ENCODE measurements around the gene KANSL1. TPM values are rescaled to one million over a fixed set of nuclear protein-coding genes. Genes with fewer than 3 reads are reported as not detected.
"Not testable (repeated sequence)": the region's sequence is repeated elsewhere in the genome, so short reads cannot be mapped to it uniquely, and the experiment has no call there.

KANSL1 gene
- total and polyA plus RNA-seq, 5 donors from 2014 or later = 9.1 to 295 (median 11.3) TPM

DNA sequence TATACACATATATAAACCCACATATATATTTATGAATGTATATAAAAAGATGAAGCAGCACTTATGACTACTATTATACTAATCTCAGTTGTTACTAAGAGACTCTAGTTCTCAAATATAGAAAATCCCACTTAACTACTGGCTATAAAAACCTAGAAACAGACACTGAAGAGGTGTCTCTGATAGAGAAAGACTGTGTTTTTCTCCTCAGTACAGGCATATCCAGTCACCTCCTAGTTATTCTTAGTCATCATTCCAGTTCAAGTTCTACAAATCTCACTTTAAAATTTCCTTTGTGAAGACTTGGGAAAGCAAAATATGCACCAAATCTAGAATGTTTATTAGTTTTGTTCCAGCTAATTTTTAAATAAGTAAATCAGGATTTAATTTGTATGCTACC, 100.2 kb downstream of the KANSL1 start:
- H3K27me3 Mint-ChIP-seq = no peaks in the 10 kb centered on the region
- H3K4me3 Mint-ChIP-seq = no peak overlapping the region
- Histone ChIP-seq H3K9me3 (ENCODE audit: control insufficient read depth in 2 of 2, low read length in 2 of 2) (no peaks in the 10 kb centered on the region), H3K36me3 (ENCODE audit: control insufficient read depth, insufficient read depth, low read length) (peaks cover 32% of the 10 kb centered on the region), H3K4me3 (ENCODE audit: low read depth, low read length) (no peak overlapping the region), H3K27ac (ENCODE audit: insufficient read depth, low read length, poor library complexity, severe bottlenecking) (no peak overlapping the region), H3K4me1 (ENCODE audit: control insufficient read depth, insufficient read depth, low read length, poor library complexity, severe bottlenecking) (peaks cover 4% of the 10 kb centered on the region), H3K27me3 (ENCODE audit: control insufficient read depth, insufficient read depth, low read length) (no peaks in the 10 kb centered on the region)
- H3K4me1 Mint-ChIP-seq = peaks cover 46 to 67% (median 52%) of the 10 kb centered on the region in 4 donors
- no peak for ATAC-seq (ENCODE audit: low read depth in 2 of 2)
- DNase-seq = no peak
- no peaks in the 10 kb centered on the region for H3K9me3 Mint-ChIP-seq
- H3K27ac Mint-ChIP-seq = peak overlapping the region in 1 of 3 donors; percentile 34
- peaks cover 14% of the 10 kb centered on the region for H3K36me3 Mint-ChIP-seq

DNA sequence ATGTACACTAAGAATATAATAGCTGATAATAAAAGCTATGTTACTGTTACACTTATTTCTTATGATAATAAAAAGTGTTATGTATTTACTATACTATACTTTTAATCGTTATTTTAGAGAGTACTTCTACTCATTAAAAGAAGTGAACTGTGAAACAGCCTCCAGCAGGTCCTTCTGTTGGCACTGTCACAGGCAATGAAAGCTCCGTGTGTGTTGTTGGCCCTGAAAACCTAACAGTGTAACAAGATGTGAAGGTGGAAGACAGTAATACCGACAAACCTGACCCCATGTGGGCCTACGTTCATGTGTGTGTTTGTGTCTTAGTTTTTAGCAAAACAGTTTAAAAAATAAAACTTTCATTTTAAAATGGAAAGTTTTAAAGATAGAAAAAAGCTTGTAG, 102.4 kb downstream of the KANSL1 start:
- Histone ChIP-seq H3K4me1 (ENCODE audit: control insufficient read depth, insufficient read depth, low read length, poor library complexity, severe bottlenecking) (peaks cover 3% of the 10 kb centered on the region), H3K27ac (ENCODE audit: insufficient read depth, low read length, poor library complexity, severe bottlenecking) (no peak overlapping the region), H3K36me3 (ENCODE audit: control insufficient read depth, insufficient read depth, low read length) (peaks cover 38% of the 10 kb centered on the region), H3K9me3 (ENCODE audit: control insufficient read depth in 2 of 2, low read length in 2 of 2) (no peaks in the 10 kb centered on the region), H3K4me3 (ENCODE audit: low read depth, low read length) (no peak overlapping the region), H3K27me3 (ENCODE audit: control insufficient read depth, insufficient read depth, low read length) (no peaks in the 10 kb centered on the region)
- Mint-ChIP-seq H3K9me3 (no peaks in the 10 kb centered on the region), H3K27ac (no peak overlapping the region), H3K4me3 (no peak overlapping the region), H3K27me3 (no peaks in the 10 kb centered on the region), H3K4me1 (peaks cover 50 to 70% (median 58%) of the 10 kb centered on the region in 4 donors), H3K36me3 (peaks cover 14% of the 10 kb centered on the region)
- DNase-seq (no peak), ATAC-seq (ENCODE audit: low read depth in 2 of 2) (no peak)

DNA sequence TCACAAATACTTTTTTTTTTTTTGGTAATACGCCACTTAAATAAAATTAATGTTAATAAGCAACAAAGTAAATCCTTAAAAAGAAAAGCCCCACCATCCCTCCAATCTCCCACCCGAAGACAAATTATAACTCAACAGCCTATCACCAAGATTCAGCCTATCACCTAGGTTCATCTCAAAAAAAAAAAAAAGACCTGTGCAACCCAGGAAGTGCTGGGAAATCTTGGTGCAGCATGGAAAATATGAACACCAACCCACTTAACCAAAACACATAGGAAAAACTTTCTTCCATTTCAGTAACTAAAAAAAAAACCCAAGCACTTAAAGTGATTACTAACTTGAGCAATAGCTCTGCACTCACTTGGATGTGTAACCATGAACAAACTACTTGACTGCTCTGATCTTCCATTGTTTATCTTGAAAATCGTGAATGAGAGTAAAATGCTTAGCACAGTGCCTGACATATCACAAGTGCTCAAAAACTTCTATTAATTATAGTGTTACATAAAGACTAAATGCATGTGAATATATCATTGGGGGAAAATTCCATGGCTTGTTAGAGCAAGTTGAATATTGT, 103.8 kb downstream of the KANSL1 start:
- Mint-ChIP-seq H3K9me3 (no peaks in the 10 kb centered on the region), H3K4me3 (no peak overlapping the region), H3K27ac (peak overlapping the region in 1 of 3 donors; percentile 66), H3K4me1 (peaks cover 49 to 72% (median 61%) of the 10 kb centered on the region in 4 donors), H3K27me3 (no peaks in the 10 kb centered on the region), H3K36me3 (peaks cover 17% of the 10 kb centered on the region)
- Histone ChIP-seq H3K36me3 (ENCODE audit: control insufficient read depth, insufficient read depth, low read length) (peaks cover 38% of the 10 kb centered on the region), H3K27me3 (ENCODE audit: control insufficient read depth, insufficient read depth, low read length) (no peaks in the 10 kb centered on the region), H3K4me1 (ENCODE audit: control insufficient read depth, insufficient read depth, low read length, poor library complexity, severe bottlenecking) (peaks cover 3% of the 10 kb centered on the region), H3K4me3 (ENCODE audit: low read depth, low read length) (no peak overlapping the region), H3K9me3 (ENCODE audit: control insufficient read depth in 2 of 2, low read length in 2 of 2) (no peaks in the 10 kb centered on the region), H3K27ac (ENCODE audit: insufficient read depth, low read length, poor library complexity, severe bottlenecking) (no peak overlapping the region)
- no peak for DNase-seq
- no peak for ATAC-seq (ENCODE audit: low read depth in 2 of 2)

DNA sequence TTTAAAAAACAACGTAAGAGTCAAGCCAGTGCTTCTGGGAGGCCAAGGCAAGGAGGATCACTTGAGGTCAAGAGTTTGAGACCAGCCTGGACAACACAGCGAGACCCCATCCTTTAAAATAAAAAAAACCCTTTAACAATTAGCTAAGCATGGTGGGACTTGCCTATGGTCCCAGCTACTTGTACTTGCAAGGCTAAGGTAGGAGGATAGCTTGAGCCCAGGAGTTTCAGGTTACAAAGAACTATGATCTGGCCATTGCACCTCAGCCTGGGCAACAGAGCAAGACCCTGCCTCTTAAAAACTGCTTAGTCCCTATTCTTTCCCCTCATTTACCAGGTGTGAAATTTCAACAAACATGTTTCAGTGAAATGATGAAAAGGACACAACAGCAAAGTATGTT, 104.6 kb downstream of the KANSL1 start:
- no peaks in the 10 kb centered on the region for H3K9me3 ChIP-seq (ENCODE audit: control insufficient read depth in 2 of 2, low read length in 2 of 2)
- DNase-seq (no peak), ATAC-seq (ENCODE audit: low read depth in 2 of 2) (no peak)
- Mint-ChIP-seq H3K36me3 (peaks cover 12% of the 10 kb centered on the region), H3K9me3 (no peaks in the 10 kb centered on the region), H3K27ac (peak overlapping the region in 1 of 3 donors; percentile 66), H3K4me3 (peak overlapping the region in 1 of 4 donors; percentile 36), H3K4me1 (peaks cover 49 to 70% (median 58%) of the 10 kb centered on the region in 4 donors), H3K27me3 (no peaks in the 10 kb centered on the region)
- peaks cover 4% of the 10 kb centered on the region for H3K4me1 ChIP-seq (ENCODE audit: control insufficient read depth, insufficient read depth, low read length, poor library complexity, severe bottlenecking)
- H3K27me3 ChIP-seq (ENCODE audit: control insufficient read depth, insufficient read depth, low read length) = no peaks in the 10 kb centered on the region
- H3K4me3 ChIP-seq (ENCODE audit: low read depth, low read length) = no peak overlapping the region
- H3K36me3 ChIP-seq (ENCODE audit: control insufficient read depth, insufficient read depth, low read length) = peaks cover 29% of the 10 kb centered on the region
- no peak overlapping the region for H3K27ac ChIP-seq (ENCODE audit: insufficient read depth, low read length, poor library complexity, severe bottlenecking)

- peaks cover 52 to 76% (median 63%) of the 10 kb centered on the region in 4 donors for H3K4me1 Mint-ChIP-seq
- peaks cover 27% of the 10 kb centered on the region for H3K36me3 ChIP-seq (ENCODE audit: control insufficient read depth, insufficient read depth, low read length)
- not testable (repeated sequence) for ATAC-seq (ENCODE audit: low read depth in 2 of 2); H3K9me3 ChIP-seq (ENCODE audit: control insufficient read depth in 2 of 2, low read length in 2 of 2); H3K27me3 Mint-ChIP-seq; DNase-seq; H3K4me3 ChIP-seq (ENCODE audit: low read depth, low read length); H3K27ac ChIP-seq (ENCODE audit: insufficient read depth, low read length, poor library complexity, severe bottlenecking); H3K27me3 ChIP-seq (ENCODE audit: control insufficient read depth, insufficient read depth, low read length); H3K9me3 Mint-ChIP-seq; H3K4me3 Mint-ChIP-seq
- peak overlapping the region in 1 of 3 donors; percentile 66 for H3K27ac Mint-ChIP-seq
- peaks cover 11% of the 10 kb centered on the region for H3K4me1 ChIP-seq (ENCODE audit: control insufficient read depth, insufficient read depth, low read length, poor library complexity, severe bottlenecking)
- H3K36me3 Mint-ChIP-seq = peaks cover 12% of the 10 kb centered on the region
These were observed 105.4 kb downstream of the KANSL1 start for GRCh38 chr17:46087871-46088270.

- Mint-ChIP-seq H3K4me3 (no peak overlapping the region), H3K36me3 (peaks cover 12% of the 10 kb centered on the region), H3K27me3 (no peaks in the 10 kb centered on the region)
These were observed 106.4 kb downstream of the KANSL1 start for GRCh38 chr17:46086821-46087220.

DNA sequence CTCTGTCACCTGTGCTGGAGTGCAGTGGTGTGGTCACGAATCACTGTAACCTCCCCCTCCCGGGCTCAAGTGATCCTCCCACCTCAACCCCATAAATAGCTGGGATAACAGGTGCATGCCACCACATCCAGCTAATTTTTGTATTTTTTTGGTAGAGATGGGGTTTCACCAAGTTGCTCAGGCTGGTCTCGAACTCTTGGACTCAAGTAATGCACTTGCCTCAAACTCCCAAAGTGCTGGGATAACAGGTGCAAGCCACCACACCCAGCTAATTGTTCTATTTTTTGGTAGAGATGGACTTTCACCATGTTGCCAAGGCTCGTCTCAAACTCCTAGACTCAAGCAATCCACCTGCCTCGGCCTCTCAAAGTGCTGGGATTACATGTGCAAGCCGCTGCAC, 107.7 kb downstream of the KANSL1 start:
- Mint-ChIP-seq H3K36me3 (peaks cover 12% of the 10 kb centered on the region), H3K4me3 (no peak overlapping the region)
- no peak for DNase-seq

More at GRCh38 chr17:46086821-46087220, 106.4 kb downstream of the KANSL1 start:
- Histone ChIP-seq H3K4me3 (ENCODE audit: low read depth, low read length) (no peak overlapping the region), H3K4me1 (ENCODE audit: control insufficient read depth, insufficient read depth, low read length, poor library complexity, severe bottlenecking) (peaks cover 14% of the 10 kb centered on the region), H3K36me3 (ENCODE audit: control insufficient read depth, insufficient read depth, low read length) (peaks cover 24% of the 10 kb centered on the region), H3K27me3 (ENCODE audit: control insufficient read depth, insufficient read depth, low read length) (no peaks in the 10 kb centered on the region), H3K27ac (ENCODE audit: insufficient read depth, low read length, poor library complexity, severe bottlenecking) (no peak overlapping the region), H3K9me3 (ENCODE audit: control insufficient read depth in 2 of 2, low read length in 2 of 2) (no peaks in the 10 kb centered on the region)
- DNase-seq (no peak), ATAC-seq (ENCODE audit: low read depth in 2 of 2) (no peak)
- Mint-ChIP-seq H3K9me3 (no peaks in the 10 kb centered on the region), H3K4me1 (peaks cover 57 to 80% (median 69%) of the 10 kb centered on the region in 4 donors), H3K27ac (peak overlapping the region in 1 of 3 donors; percentile 67)

GRCh38 chr17:46082257-46082656, 111.0 kb downstream of the KANSL1 start:
- Mint-ChIP-seq H3K9me3 (no peaks in the 10 kb centered on the region), H3K27ac (peak overlapping the region in 2 of 3 donors; percentile 36 to 76), H3K27me3 (no peaks in the 10 kb centered on the region), H3K4me1 (peaks cover 36 to 77% (median 62%) of the 10 kb centered on the region in 4 donors), H3K36me3 (peaks cover 8% of the 10 kb centered on the region), H3K4me3 (peak overlapping the region in 1 of 4 donors; percentile 12)
- ATAC-seq (ENCODE audit: low read depth in 2 of 2) (no peak), DNase-seq (no peak)
- peak overlapping the region; percentile 17 for H3K27ac ChIP-seq (ENCODE audit: insufficient read depth, low read length, poor library complexity, severe bottlenecking)
- no peaks in the 10 kb centered on the region for H3K9me3 ChIP-seq (ENCODE audit: control insufficient read depth in 2 of 2, low read length in 2 of 2)
- H3K36me3 ChIP-seq (ENCODE audit: control insufficient read depth, insufficient read depth, low read length) = peaks cover 34% of the 10 kb centered on the region
- no peak overlapping the region for H3K4me3 ChIP-seq (ENCODE audit: low read depth, low read length)
- peaks cover 11% of the 10 kb centered on the region for H3K4me1 ChIP-seq (ENCODE audit: control insufficient read depth, insufficient read depth, low read length, poor library complexity, severe bottlenecking)
- H3K27me3 ChIP-seq (ENCODE audit: control insufficient read depth, insufficient read depth, low read length) = no peaks in the 10 kb centered on the region

More for the DNA sequence above, 107.7 kb downstream of the KANSL1 start:
- Histone ChIP-seq H3K27ac (ENCODE audit: insufficient read depth, low read length, poor library complexity, severe bottlenecking) (no peak overlapping the region), H3K4me1 (ENCODE audit: control insufficient read depth, insufficient read depth, low read length, poor library complexity, severe bottlenecking) (peaks cover 11% of the 10 kb centered on the region), H3K4me3 (ENCODE audit: low read depth, low read length) (no peak overlapping the region), H3K27me3 (ENCODE audit: control insufficient read depth, insufficient read depth, low read length) (no peaks in the 10 kb centered on the region), H3K36me3 (ENCODE audit: control insufficient read depth, insufficient read depth, low read length) (peaks cover 24% of the 10 kb centered on the region), H3K9me3 (ENCODE audit: control insufficient read depth in 2 of 2, low read length in 2 of 2) (no peaks in the 10 kb centered on the region)
- peak overlapping the region in 1 of 3 donors; percentile 76 for H3K27ac Mint-ChIP-seq
- H3K9me3 Mint-ChIP-seq = no peaks in the 10 kb centered on the region
- H3K27me3 Mint-ChIP-seq = no peaks in the 10 kb centered on the region
- H3K4me1 Mint-ChIP-seq = peaks cover 61 to 87% (median 74%) of the 10 kb centered on the region in 4 donors
- no peak for ATAC-seq (ENCODE audit: low read depth in 2 of 2)

All from CD4-positive, CD25-positive, alpha-beta regulatory T cell (primary cell).